HEK293 (cell line): ENCODE results near the gene EVA1B.

Experiments
- ZNF184 ChIP-seq: fragments of 450-650 bp; IDR thresholded peaks from 2 replicates; pipeline ENCODE4 v1.5.1; 2018; ENCODE audit warnings: missing biosample characterization, mild to moderate bottlenecking, missing genetic modification characterization
- ZNF621 ChIP-seq: fragments of 450-650 bp; formaldehyde crosslinking; IDR thresholded peaks from 2 replicates; pipeline ENCODE4 v1.5.1; 2017; ENCODE audit warnings: missing biosample characterization, missing genetic modification characterization
- ZNF76 ChIP-seq: fragments of 450-650 bp; formaldehyde crosslinking; IDR thresholded peaks from 2 replicates; pipeline ENCODE4; 2016; ENCODE audit warnings: low read depth, missing biosample characterization, missing genetic modification characterization, borderline replicate concordance
- ZNF785 ChIP-seq: fragments of 450-650 bp; formaldehyde crosslinking; IDR thresholded peaks from 2 replicates; pipeline ENCODE4 v1.5.1; 2016; ENCODE audit warnings: missing biosample characterization, missing genetic modification characterization
- ZXDB ChIP-seq: fragments of 450-650 bp; formaldehyde crosslinking; IDR thresholded peaks from 2 replicates; pipeline ENCODE4 v1.5.1; 2016; ENCODE audit warnings: missing biosample characterization, missing genetic modification characterization
- TF ChIP-seq, protein P1 (sequence below): fragments of 450-650 bp; formaldehyde crosslinking; IDR thresholded peaks from 2 replicates; pipeline ENCODE4 v1.5.1; 2016; ENCODE audit warnings: missing biosample characterization, missing genetic modification characterization
- TF ChIP-seq, protein P2 (sequence below): fragments of 450-650 bp; formaldehyde crosslinking; IDR thresholded peaks from 2 replicates; pipeline ENCODE4 v1.5.1; 2016; ENCODE audit warnings: missing biosample characterization, missing genetic modification characterization, low read depth
- TF ChIP-seq, protein P3 (sequence below): fragments of 450-650 bp; formaldehyde crosslinking; IDR thresholded peaks from 2 replicates; pipeline ENCODE4 v1.5.1; 2016; ENCODE audit warnings: missing biosample characterization, missing genetic modification characterization
- TF ChIP-seq, protein P4 (sequence below): fragments of 450-650 bp; formaldehyde crosslinking; IDR thresholded peaks from 2 replicates; pipeline ENCODE4 v1.5.1; 2016; ENCODE audit warnings: missing biosample characterization, missing genetic modification characterization

DNA sequence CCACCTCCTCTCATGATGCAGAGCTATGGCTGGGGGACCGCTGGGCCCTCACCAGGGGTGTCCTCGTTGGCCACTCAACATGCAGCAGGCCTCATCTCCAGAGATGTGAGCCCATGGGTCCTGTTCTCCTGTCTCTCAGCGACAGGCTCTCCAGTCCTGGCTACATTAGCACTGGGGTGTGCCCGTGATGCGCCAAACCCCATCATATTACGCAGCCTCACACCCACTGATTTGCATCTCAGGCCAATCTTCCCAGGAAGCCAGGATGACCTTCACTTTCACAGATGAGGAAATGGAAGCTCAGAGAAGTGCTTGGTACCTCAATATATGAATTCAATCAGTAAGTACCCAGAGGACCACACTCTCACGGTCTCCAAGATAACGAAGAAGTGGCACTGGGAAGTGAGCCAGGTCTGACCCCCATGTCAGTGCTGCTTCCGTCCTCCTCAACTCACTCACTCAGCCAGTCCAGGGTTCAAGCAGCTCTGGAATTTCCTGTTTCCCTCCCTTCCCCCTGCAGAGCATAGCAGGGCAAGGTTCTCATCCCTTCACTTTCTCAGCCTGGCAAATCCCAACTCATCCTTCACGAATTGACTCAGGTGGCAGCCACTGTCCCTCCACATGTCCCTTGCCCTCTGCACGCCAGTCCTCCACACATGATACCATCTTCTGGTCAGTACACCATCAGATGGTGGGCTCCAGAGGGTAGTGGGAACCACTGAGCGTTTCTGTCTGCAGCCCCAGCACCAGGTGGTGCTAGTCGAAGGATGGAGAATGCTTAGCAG is 28.9 kb upstream of the EVA1B start:
- TF ChIP-seq, protein P1, sequence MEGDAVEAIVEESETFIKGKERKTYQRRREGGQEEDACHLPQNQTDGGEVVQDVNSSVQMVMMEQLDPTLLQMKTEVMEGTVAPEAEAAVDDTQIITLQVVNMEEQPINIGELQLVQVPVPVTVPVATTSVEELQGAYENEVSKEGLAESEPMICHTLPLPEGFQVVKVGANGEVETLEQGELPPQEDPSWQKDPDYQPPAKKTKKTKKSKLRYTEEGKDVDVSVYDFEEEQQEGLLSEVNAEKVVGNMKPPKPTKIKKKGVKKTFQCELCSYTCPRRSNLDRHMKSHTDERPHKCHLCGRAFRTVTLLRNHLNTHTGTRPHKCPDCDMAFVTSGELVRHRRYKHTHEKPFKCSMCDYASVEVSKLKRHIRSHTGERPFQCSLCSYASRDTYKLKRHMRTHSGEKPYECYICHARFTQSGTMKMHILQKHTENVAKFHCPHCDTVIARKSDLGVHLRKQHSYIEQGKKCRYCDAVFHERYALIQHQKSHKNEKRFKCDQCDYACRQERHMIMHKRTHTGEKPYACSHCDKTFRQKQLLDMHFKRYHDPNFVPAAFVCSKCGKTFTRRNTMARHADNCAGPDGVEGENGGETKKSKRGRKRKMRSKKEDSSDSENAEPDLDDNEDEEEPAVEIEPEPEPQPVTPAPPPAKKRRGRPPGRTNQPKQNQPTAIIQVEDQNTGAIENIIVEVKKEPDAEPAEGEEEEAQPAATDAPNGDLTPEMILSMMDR (tag by site-specific recombination), result no peak
- TF ChIP-seq ZNF785, result no peak
- TF ChIP-seq, protein P2, sequence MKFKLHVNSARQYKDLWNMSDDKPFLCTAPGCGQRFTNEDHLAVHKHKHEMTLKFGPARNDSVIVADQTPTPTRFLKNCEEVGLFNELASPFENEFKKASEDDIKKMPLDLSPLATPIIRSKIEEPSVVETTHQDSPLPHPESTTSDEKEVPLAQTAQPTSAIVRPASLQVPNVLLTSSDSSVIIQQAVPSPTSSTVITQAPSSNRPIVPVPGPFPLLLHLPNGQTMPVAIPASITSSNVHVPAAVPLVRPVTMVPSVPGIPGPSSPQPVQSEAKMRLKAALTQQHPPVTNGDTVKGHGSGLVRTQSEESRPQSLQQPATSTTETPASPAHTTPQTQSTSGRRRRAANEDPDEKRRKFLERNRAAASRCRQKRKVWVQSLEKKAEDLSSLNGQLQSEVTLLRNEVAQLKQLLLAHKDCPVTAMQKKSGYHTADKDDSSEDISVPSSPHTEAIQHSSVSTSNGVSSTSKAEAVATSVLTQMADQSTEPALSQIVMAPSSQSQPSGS, result no peak
- TF ChIP-seq, protein P3, sequence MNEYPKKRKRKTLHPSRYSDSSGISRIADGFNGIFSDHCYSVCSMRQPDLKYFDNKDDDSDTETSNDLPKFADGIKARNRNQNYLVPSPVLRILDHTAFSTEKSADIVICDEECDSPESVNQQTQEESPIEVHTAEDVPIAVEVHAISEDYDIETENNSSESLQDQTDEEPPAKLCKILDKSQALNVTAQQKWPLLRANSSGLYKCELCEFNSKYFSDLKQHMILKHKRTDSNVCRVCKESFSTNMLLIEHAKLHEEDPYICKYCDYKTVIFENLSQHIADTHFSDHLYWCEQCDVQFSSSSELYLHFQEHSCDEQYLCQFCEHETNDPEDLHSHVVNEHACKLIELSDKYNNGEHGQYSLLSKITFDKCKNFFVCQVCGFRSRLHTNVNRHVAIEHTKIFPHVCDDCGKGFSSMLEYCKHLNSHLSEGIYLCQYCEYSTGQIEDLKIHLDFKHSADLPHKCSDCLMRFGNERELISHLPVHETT (tag by site-specific recombination), result no peak
- TF ChIP-seq, protein P4, sequence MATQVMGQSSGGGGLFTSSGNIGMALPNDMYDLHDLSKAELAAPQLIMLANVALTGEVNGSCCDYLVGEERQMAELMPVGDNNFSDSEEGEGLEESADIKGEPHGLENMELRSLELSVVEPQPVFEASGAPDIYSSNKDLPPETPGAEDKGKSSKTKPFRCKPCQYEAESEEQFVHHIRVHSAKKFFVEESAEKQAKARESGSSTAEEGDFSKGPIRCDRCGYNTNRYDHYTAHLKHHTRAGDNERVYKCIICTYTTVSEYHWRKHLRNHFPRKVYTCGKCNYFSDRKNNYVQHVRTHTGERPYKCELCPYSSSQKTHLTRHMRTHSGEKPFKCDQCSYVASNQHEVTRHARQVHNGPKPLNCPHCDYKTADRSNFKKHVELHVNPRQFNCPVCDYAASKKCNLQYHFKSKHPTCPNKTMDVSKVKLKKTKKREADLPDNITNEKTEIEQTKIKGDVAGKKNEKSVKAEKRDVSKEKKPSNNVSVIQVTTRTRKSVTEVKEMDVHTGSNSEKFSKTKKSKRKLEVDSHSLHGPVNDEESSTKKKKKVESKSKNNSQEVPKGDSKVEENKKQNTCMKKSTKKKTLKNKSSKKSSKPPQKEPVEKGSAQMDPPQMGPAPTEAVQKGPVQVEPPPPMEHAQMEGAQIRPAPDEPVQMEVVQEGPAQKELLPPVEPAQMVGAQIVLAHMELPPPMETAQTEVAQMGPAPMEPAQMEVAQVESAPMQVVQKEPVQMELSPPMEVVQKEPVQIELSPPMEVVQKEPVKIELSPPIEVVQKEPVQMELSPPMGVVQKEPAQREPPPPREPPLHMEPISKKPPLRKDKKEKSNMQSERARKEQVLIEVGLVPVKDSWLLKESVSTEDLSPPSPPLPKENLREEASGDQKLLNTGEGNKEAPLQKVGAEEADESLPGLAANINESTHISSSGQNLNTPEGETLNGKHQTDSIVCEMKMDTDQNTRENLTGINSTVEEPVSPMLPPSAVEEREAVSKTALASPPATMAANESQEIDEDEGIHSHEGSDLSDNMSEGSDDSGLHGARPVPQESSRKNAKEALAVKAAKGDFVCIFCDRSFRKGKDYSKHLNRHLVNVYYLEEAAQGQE (tag by site-specific recombination), result no peak
- no peak for TF ChIP-seq ZNF76 (tag by site-specific recombination)
- TF ChIP-seq ZXDB (tag by site-specific recombination), result no peak
- TF ChIP-seq ZNF184 (tag by site-specific recombination), result no peak
- no peak for TF ChIP-seq ZNF621 (tag by site-specific recombination)
